ENCODE measurements around the gene AOPEP.

Gene AOPEP

DNA sequence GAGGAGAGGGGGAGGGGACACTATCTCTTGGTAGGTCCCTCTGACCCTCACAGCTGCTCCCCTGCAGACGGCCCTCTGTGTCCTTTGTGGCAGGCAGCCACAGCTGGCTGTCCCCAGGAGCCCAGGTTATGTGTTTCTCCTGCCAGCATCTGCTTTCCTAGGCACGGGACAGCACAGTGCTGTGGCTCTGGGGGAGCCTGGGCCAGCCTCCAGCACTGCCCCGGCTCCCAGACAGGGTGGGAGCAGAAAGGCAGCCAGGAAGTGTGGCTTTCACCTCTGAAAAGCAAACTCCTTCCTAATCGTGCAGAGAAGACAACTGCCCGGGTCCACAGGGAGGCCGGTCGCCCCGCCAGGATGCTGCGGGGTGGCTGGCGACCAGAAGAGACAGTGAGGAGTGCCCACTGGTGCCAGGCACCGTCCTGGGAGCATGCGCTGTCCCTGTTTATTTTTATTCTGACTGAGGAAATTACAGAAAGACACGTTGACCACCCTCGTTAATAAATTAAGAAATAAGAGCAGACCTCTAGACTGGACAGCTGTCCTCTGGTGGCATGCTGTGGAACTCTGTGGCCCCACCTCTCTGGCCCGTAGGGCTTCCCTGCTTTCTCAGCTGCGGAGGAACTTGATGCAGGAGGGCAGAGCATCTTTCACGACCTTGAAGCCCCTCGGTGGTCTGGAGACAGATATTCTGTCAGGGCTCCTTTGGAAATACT lies 350.7 kb downstream of the AOPEP start:
- intact Hi-C loops (cut with DNase I), result no loop called here
- peak in 4 of 10 donors; percentile 60 to 94 (median 78) for DNase-seq

DNA sequence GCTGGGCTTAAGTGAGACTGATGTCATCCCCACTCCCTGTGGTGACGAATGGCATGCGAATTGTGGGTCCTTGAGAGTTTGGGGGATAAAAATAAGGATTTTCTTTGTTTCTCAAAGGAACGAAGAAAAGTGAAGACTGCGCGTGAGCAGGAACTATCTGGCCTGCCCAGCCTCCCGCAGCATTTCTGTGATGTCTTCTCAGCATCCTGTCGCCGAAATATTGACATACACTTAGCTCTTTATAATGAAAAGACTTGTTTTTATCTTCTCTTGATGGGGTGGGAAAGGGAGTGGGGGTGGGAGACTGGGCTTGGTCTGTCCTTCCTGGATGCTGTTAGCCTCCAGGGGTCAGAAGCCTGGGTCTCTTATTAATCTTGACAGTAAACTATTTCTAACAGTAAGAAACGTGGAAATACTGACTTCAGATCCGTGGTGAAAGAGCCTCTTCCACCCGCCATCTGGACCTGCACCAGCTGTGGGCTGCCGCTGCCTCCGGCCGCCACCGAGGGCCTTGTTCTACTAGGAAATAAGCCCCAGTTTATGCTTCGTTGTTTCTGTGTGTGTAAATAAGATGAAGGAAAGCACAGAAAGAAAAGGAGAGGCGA lies 351.4 kb downstream of the AOPEP start:
- intact Hi-C loops (cut with DNase I), result no loop called here
- peak in 5 of 10 donors; percentile 22 to 92 (median 65) for DNase-seq

DNA sequence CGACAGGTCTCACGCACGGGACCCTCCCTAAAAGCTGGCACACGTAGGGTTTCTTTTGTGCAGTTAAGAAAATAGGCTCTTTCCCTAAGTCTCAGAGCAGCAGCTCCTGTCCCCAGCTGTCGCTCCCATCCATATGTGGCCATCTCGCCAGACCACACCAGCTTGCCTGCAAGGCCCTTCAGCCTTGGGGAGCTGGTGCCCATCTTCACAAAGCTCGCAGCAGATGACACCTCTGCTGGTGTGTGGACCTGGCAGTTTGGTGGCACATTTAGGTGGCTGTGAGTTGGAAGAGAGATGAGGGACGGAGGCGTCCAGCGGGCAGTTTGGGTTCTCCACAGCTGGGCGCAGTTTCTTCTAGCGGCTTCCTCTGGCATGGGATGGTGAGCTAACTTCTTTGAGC lies 352.0 kb downstream of the AOPEP start:
- DNase-seq, result peak in 3 of 10 donors; percentile 25 to 73 (median 68)
- intact Hi-C loops (cut with DNase I), result no loop called here

DNA sequence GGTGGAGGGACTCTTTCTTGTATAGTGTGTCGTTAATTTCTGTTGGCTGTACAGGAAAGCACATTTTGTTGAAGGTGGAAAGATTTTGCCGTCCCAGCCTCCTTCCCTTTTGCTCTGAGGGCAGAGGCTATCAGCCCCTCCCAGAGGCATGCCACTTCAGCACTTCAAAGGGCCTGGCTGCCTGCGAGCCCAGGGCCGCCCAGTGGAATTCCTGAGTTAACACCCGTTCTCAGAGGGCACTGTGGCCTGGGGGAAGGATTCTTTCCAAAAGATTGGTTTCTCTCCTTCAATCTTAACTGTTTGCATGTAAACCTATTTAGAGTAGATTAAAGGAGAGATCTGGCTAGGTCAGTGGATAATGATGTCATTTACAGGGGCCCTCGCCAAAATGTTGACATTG lies 352.4 kb downstream of the AOPEP start:
- DNase-seq, result peak in 4 of 10 donors; percentile 25 to 86 (median 54)
- intact Hi-C loops (cut with DNase I), result no loop called here

DNA sequence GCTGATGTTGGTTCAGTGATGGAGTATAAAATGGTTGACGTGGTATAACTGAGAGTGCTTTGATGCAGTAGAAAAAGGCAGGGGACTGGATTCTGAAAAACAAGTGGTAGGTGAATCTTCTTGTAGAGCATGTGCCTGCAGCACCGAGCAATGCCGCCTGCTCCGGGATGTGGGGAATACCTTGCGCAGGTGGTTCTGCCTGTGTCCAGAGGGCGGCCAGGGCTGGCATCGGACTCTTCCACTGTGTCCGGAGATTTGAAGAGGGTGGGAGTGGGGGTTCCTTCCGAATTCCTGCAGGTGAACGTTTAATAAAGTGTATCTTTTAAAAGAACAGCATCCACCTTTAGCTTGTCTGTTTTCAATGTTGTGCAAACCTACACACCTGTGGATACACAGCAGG lies 353.0 kb downstream of the AOPEP start:
- DNase-seq, result peak in 3 of 10 donors; percentile 16 to 49 (median 37)
- intact Hi-C loops (cut with DNase I), result no loop called here

DNA sequence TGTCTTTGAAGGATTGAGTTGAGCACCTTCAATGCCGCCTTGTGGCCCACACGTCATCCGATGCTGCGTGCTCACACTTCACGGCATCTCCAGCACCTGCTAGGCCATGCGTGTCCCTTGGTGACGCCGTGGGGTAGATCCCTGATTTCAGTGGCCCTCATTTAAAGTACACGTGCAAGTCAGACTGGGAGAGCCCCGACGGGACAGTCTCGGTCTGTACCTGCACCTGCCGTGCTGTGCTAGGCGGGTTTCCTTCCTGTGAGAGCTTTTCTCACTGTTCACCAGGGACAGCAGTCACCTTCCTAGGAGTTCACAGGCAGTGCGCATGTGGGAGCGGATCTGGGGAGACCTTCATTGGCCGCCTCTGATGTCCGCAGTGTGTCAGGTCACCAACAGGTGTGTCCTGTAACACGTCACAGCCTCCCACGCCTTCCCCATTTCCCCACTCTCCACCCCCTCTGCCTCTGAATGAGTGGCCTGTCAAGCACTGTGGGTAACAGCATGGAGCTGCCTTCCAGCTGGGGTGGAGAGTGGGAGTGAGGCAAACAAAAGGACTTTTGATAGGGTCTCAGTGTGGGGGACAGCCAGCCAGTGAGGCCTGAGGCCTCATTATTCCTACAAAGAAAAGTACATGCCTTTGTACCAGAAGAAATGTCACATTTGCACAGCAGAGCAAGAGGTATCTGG lies 354.6 kb downstream of the AOPEP start:
- DNase-seq, result peak in 8 of 10 donors; percentile 62 to 96 (median 78)
- intact Hi-C loops (cut with DNase I), result no loop called here

DNA sequence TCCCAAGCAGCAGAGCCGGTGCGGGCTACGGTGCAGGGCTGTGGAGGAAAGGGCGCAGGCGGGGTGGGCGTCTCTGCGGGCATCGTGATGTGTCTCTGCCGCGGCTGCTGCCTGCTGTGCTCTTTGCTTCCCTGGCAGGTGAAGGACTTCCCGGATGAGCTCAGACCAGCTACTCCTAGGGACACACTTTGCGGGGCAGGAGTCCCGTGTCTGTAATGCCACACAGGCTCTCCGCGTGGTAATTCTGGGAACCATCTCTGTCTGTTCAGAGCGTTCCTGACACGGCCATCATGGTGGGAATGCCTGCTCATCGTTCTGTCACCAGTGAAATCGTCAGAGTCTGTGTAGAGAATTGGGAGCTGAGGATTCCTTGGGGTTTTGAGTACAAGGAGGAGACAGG lies 355.5 kb downstream of the AOPEP start:
- intact Hi-C loops (cut with DNase I), result no loop called here
- DNase-seq, result peak in 4 of 10 donors; percentile 18 to 83 (median 40)

DNA sequence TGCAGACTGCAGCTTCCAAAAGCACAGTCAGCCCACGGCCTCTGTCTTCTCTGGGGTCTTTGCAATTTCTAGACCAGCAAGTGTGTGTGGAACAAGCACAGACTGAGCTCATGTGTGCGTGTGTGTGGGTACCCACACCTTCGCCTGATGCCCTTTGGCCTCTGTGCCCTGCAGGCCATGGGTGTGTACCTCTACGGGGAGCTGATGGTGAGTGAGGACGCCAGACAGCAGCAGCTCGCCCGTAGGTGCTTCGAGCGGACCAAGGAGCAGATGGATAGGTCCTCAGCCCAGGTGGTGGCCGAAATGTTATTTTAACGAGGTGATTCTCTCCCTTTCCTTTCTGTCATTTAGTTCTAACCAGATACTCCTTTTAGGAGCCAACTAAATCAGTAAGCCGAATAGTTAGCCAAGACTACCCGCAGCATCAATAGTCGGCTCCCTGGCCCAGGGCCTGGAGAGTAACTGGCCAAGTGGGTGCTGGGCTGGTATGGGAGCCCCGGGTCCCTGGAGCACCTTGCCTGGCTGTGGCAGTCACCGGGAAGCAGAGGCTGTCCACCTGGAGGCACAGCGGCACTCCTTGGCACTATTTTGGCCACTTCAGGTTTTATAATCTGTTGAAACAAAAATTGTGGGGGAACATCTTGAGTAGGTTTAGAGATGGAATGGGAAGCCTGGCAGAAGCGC lies 356.0 kb downstream of the AOPEP start:
- intact Hi-C loops (cut with DNase I), result no loop called here
- peak in 3 of 10 donors; percentile 22 to 79 (median 40) for DNase-seq

DNA sequence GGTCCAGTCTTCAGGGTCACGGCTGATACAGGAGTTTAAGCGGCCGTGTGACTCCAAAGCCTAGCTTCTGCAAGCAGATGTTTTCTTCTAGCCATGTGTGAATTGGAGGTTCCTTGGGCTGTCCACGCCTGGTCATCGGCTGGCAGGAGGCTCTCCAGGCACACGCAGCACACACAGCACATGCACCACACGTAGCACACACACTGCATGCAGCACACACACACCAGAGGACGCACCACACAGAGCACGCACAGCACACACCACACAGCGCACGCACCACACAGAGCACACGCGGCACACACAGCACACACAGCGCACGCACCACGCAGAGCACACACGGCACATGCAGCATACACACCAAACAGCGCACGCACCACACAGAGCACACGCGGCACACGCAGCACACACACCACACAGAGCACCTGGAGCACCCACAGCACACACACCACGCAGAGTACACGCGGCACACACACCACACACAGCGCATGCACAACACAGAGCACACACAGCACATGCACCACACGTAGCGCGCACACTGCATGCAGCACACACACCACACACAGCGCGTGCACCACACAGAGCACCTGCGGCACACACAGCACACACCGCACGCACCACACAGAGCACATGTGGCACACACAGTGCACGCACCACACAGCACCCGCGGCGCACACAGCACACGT lies 356.7 kb downstream of the AOPEP start:
- peak in 3 of 10 donors; percentile 9 to 61 (median 12) for DNase-seq
- intact Hi-C loops (cut with DNase I), result no loop called here

DNA sequence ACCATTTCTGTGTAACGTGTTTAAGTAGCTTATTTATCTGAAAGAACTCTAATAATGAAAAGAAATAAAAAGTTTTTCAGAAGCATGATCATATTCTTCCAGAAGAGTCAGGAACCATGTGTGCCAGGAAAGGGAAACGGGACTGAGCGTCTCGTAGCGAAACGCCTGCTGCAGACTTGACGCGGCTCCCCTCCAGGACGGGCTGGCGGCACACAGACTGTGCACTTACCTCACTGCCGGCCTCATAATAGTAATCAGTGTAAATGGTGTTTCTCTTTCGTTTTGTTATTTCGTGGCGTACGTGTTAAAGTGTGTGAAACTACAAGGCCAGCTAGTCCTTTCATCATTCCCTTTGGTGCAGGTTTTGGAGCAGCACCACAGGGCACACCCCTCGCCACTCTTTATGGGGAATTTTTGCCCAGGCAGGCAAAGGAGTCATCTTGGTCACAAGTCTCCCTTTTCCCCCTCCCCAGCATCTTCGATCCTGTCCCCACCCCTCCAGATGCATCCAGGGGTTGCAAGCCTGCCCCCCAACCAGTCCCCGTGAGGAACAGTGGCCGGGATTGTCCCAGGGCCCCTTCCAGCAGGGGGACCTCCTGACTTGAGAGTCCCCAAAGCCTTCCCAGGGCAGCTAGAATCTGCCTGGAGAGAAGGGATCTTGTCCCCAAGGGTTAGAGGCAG lies 357.9 kb downstream of the AOPEP start:
- intact Hi-C loops (cut with DNase I), result no loop called here
- DNase-seq, result peak in 3 of 10 donors; percentile 32 to 86 (median 53)

DNA sequence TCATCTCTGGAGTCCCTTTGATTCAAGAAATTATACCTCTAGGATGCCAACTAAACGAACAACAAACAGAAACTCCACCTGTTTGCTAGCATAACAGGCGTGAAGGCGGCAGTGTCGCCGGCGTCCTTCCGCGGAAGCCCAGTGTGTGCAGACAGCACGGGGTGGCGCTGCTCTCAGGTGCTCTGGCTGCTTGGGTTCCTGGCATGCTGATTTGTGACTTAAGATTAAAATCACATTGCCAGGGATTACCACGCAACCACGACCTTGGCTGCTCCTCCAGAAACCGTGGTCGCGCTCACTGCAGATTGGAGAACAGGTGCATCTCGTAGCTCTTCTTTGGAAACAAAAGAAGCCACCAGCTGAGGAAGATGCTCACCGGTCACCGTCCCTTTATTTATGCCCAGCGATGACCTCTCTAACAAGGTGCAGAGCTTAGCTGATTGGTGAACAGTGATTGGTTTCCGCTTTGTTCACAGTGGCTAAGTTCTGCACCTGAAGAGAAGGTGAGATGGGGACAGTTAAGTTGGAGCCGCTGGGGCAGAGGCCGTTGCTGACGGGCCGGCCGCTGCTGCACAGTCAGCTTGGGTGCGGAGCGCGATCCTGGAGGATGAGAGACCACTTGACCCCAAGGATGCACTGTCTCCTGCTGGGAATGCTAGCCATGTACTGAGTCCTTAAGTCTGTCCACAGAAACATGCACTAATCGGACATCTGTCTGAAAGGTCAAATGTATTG lies 358.7 kb downstream of the AOPEP start:
- intact Hi-C loops (cut with DNase I), result no loop called here
- peak in 3 of 10 donors; percentile 12 to 79 (median 14) for DNase-seq

DNA sequence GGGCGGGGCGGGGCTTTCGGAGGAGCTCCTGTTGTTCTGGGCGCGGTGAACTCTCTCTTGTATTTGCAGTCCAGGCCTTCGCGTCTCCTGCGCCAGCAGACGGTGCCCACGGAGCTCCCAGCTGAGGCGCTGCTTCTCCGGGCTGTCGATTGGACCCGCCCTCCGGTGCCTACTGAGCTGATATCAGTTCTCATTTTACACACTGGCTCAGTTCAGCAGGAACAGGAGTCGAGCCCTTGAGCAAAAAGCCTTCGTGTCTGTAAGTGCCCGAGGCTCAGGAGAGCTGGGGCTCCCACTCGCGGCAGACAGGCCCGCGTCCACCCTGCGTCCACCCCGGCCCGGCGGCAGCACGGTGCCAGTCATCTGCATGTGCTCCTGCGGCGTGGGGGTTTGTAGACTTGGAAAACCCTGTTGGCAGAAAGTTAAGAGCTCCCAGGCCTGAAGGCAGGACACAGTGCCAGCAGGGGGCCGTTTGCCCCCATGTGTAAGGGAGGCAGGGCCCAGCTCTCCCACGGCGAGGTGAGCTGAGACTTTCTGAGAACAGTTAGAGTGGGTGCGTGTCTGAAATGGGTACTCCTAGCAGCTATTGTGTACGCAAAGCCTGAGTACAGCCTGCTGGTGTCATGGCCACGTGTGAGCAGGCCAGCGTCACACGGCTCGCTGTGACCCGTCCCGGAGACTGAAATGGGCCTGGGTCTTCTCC lies 359.5 kb downstream of the AOPEP start:
- intact Hi-C loops (cut with DNase I), result no loop called here
- peak in 3 of 10 donors; percentile 37 to 91 (median 51) for DNase-seq

DNA sequence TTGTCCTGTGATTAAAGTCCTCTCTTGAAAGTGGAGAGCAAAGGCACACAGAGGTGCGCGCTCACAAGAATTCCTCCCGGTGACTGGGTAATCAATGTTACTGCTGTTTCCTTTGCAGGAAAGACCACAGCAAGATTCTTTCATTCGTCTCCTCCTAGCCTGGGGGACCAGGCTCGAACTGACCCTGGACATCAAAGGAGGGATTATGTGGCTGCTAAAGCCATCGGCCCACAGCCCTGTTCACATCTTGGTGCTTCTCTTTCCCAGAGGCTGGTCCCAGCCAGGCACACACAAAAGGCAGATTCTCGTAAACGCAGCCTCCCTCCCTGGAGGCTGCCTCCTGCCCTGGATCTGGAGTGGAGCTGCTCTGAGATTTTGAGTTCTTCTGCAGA lies 360.1 kb downstream of the AOPEP start:
- intact Hi-C loops (cut with DNase I), result no loop called here
- DNase-seq, result peak in 4 of 10 donors; percentile 5 to 74 (median 24)

DNA sequence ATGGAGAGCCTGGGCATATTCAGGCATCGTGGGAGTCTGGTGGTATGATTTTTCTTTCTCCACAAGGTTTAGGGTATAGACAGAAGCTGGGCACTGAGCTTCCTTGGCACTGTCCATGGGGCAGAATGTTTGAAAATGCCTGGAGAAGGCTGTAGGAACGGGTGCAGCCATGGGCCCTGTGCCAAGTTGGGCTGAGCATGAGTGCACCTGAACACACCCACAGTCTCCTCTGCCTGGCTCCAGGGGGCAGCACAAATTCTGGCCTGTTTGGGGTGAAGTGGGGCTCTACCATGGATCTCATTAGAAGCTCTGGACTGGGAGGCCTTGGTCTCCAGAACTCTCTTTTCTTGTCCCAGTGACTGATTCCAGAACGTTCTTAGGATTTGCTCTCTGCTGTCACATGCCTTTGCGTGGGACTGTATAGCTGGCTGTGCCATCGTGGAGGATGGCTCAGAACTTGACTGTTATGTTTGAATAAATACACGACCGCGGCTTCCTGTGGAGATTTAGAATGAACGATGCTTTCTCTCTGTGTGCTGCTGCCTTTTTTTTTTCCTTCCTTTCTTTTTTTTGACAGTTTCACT lies 361.3 kb downstream of the AOPEP start:
- intact Hi-C loops (cut with DNase I), result no loop called here
- peak in 4 of 10 donors; percentile 7 to 77 (median 16) for DNase-seq

DNA sequence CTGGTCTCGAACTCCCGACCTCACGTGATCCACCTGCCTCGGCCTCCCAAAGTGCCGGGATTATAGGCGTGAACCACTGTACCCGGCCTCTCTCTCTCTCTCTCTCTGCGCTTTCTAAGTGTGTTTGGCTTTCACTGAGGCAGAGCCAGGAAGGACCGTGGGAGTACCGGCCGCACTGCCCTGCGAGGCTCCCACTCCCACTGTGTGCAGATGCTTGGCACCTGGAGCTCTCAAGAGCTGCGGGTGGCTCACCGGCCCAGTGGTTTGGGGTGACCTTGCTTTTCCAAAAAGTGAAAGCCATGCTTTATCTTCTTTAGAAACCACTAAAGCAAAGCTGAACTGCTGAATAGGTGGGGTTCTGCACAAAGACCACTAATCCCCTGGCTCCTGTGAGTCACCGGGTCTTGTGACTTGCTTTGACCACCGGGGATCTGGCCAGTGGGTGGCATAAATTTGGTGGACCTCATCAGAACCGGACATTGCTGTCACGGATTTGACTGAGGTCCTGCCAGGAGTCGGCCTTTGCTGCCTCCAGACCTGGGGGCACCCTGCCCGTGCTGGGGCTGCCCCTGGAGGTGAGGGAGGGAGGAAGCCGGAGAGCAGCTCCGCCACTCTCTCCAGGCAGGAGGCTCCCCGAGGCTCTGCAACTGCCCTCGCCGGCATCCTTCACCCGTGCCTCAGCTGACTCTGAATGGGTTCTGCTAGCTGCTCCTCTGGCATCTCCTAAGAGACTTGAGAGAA lies 362.1 kb downstream of the AOPEP start:
- intact Hi-C loops (cut with DNase I), result no loop called here
- peak in 3 of 10 donors; percentile 10 to 82 (median 15) for DNase-seq

DNA sequence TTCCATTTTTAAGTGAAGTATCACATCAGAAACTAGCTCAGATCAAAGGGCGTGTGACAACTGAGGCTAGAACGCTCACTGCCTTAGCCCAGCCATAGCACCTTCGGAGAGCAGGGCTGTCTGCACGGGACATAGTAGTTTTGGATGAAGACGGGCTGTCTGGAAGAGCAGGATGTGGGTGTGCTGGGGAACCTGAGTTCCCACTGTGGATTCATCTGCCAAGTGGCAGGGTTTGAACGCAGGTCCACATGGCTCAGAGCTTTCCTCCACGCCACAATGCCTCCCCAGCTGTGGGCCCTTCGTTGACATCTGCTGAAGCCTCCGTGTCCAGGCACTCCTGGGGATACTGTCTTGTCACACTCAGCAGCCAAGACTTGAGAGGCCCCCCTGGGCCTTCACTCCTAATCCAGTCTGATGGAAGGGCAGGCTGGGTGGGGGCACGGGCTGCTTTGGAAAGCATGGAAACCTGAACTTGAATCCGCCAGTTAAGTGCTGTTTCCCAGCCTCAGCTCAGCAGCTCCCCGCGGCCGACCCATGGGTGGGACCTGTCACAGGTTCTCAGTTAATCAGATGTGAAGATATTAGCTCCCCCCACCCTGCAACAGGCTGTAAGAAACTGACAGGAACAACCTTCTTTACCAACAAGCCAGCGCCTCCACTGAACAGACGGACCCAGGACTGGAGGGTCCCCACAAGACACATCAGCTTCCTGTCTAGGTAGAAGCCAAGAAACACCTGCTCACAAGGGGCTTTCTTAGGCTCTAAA lies 362.9 kb downstream of the AOPEP start:
- peak in 3 of 10 donors; percentile 12 to 80 (median 18) for DNase-seq
- intact Hi-C loops (cut with DNase I), result no loop called here
